Measurements from ENCODE around the gene ELP2. TPM values are rescaled to one million over a fixed set of nuclear protein-coding genes. Genes with fewer than 3 reads are reported as not detected.

Gene ELP2
- total and polyA plus RNA-seq, 2 of the 8 experiments (the other 6 are each of a cell fraction or from before 2014, with no cell fraction given), result 55.8 to 165 TPM

- H3K9me3 ChIP-seq (ENCODE audit: insufficient read depth in 2 of 2, low read depth in 1 of 2, low read length in 1 of 2), result no peaks in the 10 kb centered on the region
- no peak overlapping the region for H2BK5ac ChIP-seq (ENCODE audit: low read depth, low read length)
- no peak overlapping the region for H4K91ac ChIP-seq (replicated peaks; ENCODE audit: insufficient read length, low read length)
- H3K27me3 ChIP-seq (replicated peaks in 1 of 4; ENCODE audit: control insufficient read depth in 3 of 4, extremely low read depth in 1 of 4, insufficient read depth in 3 of 4, low read length in 3 of 4), result no peaks in the 10 kb centered on the region
- H3K4me1 ChIP-seq (replicated peaks in 1 of 4; ENCODE audit: control insufficient read depth in 3 of 4, insufficient read depth in 4 of 4, low read length in 3 of 4), result no peaks in the 10 kb centered on the region
- no peak overlapping the region for H2AK5ac ChIP-seq (ENCODE audit: low read depth, low read length)
- H4K5ac ChIP-seq (ENCODE audit: insufficient read length, low read depth, low read length), result no peak overlapping the region
- no peak overlapping the region for H3K4me3 ChIP-seq (ENCODE audit: extremely low read depth in 1 of 4, insufficient read depth in 2 of 4, low read depth in 3 of 4, low read length in 4 of 4)
- no peak overlapping the region for H2BK12ac ChIP-seq (ENCODE audit: low read depth, low read length)
- no peak overlapping the region for H3K4ac ChIP-seq (replicated peaks; ENCODE audit: insufficient read length, low read depth, low read length)
- no peaks in the 10 kb centered on the region for H3K36me3 ChIP-seq (ENCODE audit: control insufficient read depth in 2 of 4, insufficient read depth in 4 of 4, low read length in 3 of 4)
- no peak overlapping the region for H3K56ac ChIP-seq (replicated peaks; ENCODE audit: insufficient read length, low read depth, low read length)
- TF ChIP-seq TCF12 (IDR thresholded peaks at IDR 0.05; ENCODE audit: low read depth, low read length) (no peak), RAD21 (IDR thresholded peaks at IDR 0.05 in 1 of 2, conservative IDR thresholded peaks at IDR 0.05 in 1 of 2; ENCODE audit: low read depth in 2 of 2, low read length in 2 of 2) (no peak), POU5F1 (IDR thresholded peaks at IDR 0.05; ENCODE audit: low read depth, low read length) (no peak), POLR2A (IDR thresholded peaks at IDR 0.05; ENCODE audit: control extremely low read depth in 1 of 2, low read depth in 2 of 2, low read length in 2 of 2) (no peak), POLR2AphosphoS5 (IDR thresholded peaks at IDR 0.05; ENCODE audit: low read depth, low read length) (no peak), GTF2F1 (IDR thresholded peaks at IDR 0.05; ENCODE audit: borderline replicate concordance, low read depth, low read length) (no peak), NRF1 (IDR thresholded peaks at IDR 0.05; ENCODE audit: low read depth, low read length) (no peak), CBX5 (IDR thresholded peaks at IDR 0.05; ENCODE audit: low read depth, low read length) (no peak), FOSL1 (IDR thresholded peaks at IDR 0.05; ENCODE audit: insufficient read depth, low read depth, low read length) (no peak), MAFK (IDR thresholded peaks at IDR 0.05; ENCODE audit: low read depth, low read length) (no peak), MAX (IDR thresholded peaks at IDR 0.05) (no peak), CHD1 (IDR thresholded peaks at IDR 0.05; ENCODE audit: low read depth, low read length) (no peak)
- FAIRE-seq (no peak), DNase-seq (ENCODE audit: low read depth in 1 of 2, low spot score in 2 of 2) (no peak)
- no peak overlapping the region for H2BK20ac ChIP-seq (ENCODE audit: low read length)
- H3K79me2 ChIP-seq (ENCODE audit: control insufficient read depth in 1 of 2, insufficient read depth in 2 of 2, low read length in 2 of 2), result no peaks in the 10 kb centered on the region
- H4K8ac ChIP-seq (ENCODE audit: extremely low read depth, insufficient read depth, low read length), result no peak overlapping the region
- H3K23me2 ChIP-seq (ENCODE audit: low read depth, low read length), result no peaks in the 10 kb centered on the region
- no peak overlapping the region for H3K27ac ChIP-seq (ENCODE audit: low read depth, low read length)
- H2AFZ ChIP-seq (ENCODE audit: low read length), result no peak overlapping the region
- ChIA-PET POLR2A (ENCODE audit: partially characterized antibody) (interaction anchor here (1.0 to 6.0 kb wide), 6 partner anchors 9 to 21 kb away, joined by 3 to 56 read pairs (median 3); partner anchors contain the start of gene MOCOS), CTCF (ENCODE audit: partially characterized antibody) (interaction anchor here (0.6 to 3.8 kb wide), 4 partner anchors 75 to 964 kb away, joined by 3 to 30 read pairs (median 4); no protein-coding TSS in a partner anchor)
- H3K4me2 ChIP-seq (ENCODE audit: insufficient read depth in 1 of 2, low read depth in 2 of 2, low read length in 2 of 2), result no peak overlapping the region
- no peak overlapping the region for H3K14ac ChIP-seq (ENCODE audit: insufficient read length)
- H2BK120ac ChIP-seq (replicated peaks; ENCODE audit: low read depth, low read length), result no peak overlapping the region
- no peaks in the 10 kb centered on the region for H4K20me1 ChIP-seq (replicated peaks in 1 of 2; ENCODE audit: control insufficient read depth in 1 of 2, insufficient read depth in 2 of 2, low read length in 2 of 2)
- 0 out of 2 replicates have a peak, but pooled peaks cover under 1% of the 10 kb centered on the region for H3K79me1 ChIP-seq (ENCODE audit: low read depth, low read length)
- H3K23ac ChIP-seq (ENCODE audit: insufficient read length), result no peak overlapping the region
- WGBS, 2 experiments (ENCODE audit: extremely low coverage in 1 of 2, insufficient coverage in 1 of 2, insufficient read length in 1 of 2, insufficient replicate concordance in 2 of 2, low coverage in 1 of 2, low lambda C conversion rate in 2 of 2, missing lambda C conversion rate in 1 of 2), result 83% methylated on average over 6 of the region's 6 CpGs; no CpG with 5 or more reads in 1 of the 2 experiments
- no peak overlapping the region for H3K9ac ChIP-seq (replicated peaks in 1 of 4; ENCODE audit: extremely low read depth in 1 of 4, low read depth in 3 of 4, low read length in 3 of 4)
- no peak overlapping the region for H3K18ac ChIP-seq (ENCODE audit: extremely low read depth, low read length)
- no peak overlapping the region for H2BK15ac ChIP-seq (ENCODE audit: low read length)
Measured at GRCh38 chr18:36196238-36196995, 66.7 kb downstream of the ELP2 start.
